Measurements from ENCODE around the gene PHLDB1.

Gene PHLDB1

GRCh38 chr11:118633979-118634378 is 26.6 kb downstream of the PHLDB1 start:
- in situ Hi-C loops (cut with MboI; ENCODE audit: low sequenced_read_pairs, unreplicated experiment), result no loop called here

GRCh38 chr11:118634431-118635236 is 27.2 kb downstream of the PHLDB1 start:
- no peak for DNase-seq (ENCODE audit: low spot score)
- TF ChIP-seq CTCF (IDR thresholded peaks at IDR 0.05; ENCODE audit: borderline replicate concordance, control extremely low read depth, extremely low read depth, insufficient read depth, missing control alignments), result no peak
- in situ Hi-C loops (cut with MboI; ENCODE audit: low sequenced_read_pairs, unreplicated experiment), result no loop called here

More at GRCh38 chr11:118633979-118634378, 26.6 kb downstream of the PHLDB1 start:
- TF ChIP-seq CTCF (IDR thresholded peaks at IDR 0.05; ENCODE audit: borderline replicate concordance, control extremely low read depth, extremely low read depth, insufficient read depth, missing control alignments), result no peak
- no peak for DNase-seq (ENCODE audit: low spot score)

GRCh38 chr11:118635237-118635591 is 27.8 kb downstream of the PHLDB1 start:
- in situ Hi-C loops (cut with MboI; ENCODE audit: low sequenced_read_pairs, unreplicated experiment), result no loop called here
- DNase-seq (ENCODE audit: low spot score), result no peak
- TF ChIP-seq CTCF (IDR thresholded peaks at IDR 0.05; ENCODE audit: borderline replicate concordance, control extremely low read depth, extremely low read depth, insufficient read depth, missing control alignments), result no peak

GRCh38 chr11:118635642-118636041 is 28.2 kb downstream of the PHLDB1 start:
- DNase-seq (ENCODE audit: low spot score), result no peak
- in situ Hi-C loops (cut with MboI; ENCODE audit: low sequenced_read_pairs, unreplicated experiment), result no loop called here
- no peak for TF ChIP-seq CTCF (IDR thresholded peaks at IDR 0.05; ENCODE audit: borderline replicate concordance, control extremely low read depth, extremely low read depth, insufficient read depth, missing control alignments)

- DNase-seq (ENCODE audit: low spot score), result no peak
- in situ Hi-C loops (cut with MboI; ENCODE audit: low sequenced_read_pairs, unreplicated experiment), result no loop called here
- TF ChIP-seq CTCF (IDR thresholded peaks at IDR 0.05; ENCODE audit: borderline replicate concordance, control extremely low read depth, extremely low read depth, insufficient read depth, missing control alignments), result no peak
Observed at GRCh38 chr11:118636569-118637290, 29.3 kb downstream of the PHLDB1 start.

GRCh38 chr11:118638726-118639125 is 31.3 kb downstream of the PHLDB1 start:
- no peak for TF ChIP-seq CTCF (IDR thresholded peaks at IDR 0.05; ENCODE audit: borderline replicate concordance, control extremely low read depth, extremely low read depth, insufficient read depth, missing control alignments)
- no peak for DNase-seq (ENCODE audit: low spot score)
- in situ Hi-C loops (cut with MboI; ENCODE audit: low sequenced_read_pairs, unreplicated experiment), result no loop called here
